ENCODE data around the gene ACSM6.
A peak's percentile ranks its signal among the peaks of the same experiment; 100 is the strongest.

Gene ACSM6

DNA sequence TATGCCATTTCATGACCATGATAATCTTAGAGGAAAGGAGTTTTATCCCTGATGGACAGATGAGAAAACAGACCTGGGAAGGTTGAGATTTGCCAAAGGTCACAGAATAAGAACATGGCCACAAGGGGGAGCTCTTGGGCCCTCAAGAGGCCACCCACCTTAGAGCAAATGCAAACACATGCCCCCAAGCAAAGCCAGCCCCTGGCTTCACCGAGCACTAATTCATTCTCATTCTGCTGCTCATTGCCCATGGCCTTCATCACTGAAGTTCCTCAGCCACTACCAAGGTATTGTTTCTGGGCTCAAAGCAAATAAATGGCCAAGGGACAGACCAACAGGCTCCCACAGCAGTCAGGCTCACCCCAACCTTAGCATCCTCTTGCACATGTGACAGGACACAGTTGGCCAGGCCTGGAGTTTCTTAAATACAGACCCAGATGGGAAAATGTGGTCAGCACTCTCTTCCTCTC lies 52.6 kb downstream of the ACSM6 start:
- DNase-seq (ENCODE audit: low spot score), result peak; percentile 46

DNA sequence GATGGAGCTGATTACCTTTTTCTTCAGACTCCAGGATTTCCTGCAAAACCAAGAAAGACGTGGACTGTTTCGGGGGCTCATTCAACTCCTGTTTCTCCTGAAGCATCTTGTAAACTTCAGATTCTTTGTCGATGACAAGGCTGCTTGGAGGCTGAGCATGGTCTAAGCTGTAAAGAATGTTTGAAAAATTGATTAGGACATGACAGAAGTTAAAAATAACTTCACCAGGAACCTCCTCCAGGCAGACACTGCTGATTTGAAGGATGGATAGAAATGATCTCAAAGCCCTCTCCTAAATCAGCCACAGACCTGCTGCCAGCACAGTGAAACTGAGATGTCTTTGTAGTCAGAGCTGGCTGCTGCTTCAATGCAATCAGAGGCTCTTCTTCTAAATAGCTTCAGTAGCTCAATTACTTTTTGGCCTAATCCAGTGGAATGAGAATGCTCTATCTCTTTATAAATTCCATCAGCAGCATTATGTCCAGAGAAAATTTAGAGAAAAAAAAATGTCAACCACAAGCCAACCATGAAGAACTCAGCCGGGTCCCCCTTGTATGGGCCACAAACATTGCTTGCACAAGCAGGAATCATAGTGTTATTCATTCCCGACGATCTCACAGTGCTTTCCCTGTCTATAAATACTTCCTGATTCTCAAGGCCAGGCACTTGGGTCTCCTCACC lies 53.3 kb downstream of the ACSM6 start:
- peak; percentile 28 for DNase-seq (ENCODE audit: low spot score)

DNA sequence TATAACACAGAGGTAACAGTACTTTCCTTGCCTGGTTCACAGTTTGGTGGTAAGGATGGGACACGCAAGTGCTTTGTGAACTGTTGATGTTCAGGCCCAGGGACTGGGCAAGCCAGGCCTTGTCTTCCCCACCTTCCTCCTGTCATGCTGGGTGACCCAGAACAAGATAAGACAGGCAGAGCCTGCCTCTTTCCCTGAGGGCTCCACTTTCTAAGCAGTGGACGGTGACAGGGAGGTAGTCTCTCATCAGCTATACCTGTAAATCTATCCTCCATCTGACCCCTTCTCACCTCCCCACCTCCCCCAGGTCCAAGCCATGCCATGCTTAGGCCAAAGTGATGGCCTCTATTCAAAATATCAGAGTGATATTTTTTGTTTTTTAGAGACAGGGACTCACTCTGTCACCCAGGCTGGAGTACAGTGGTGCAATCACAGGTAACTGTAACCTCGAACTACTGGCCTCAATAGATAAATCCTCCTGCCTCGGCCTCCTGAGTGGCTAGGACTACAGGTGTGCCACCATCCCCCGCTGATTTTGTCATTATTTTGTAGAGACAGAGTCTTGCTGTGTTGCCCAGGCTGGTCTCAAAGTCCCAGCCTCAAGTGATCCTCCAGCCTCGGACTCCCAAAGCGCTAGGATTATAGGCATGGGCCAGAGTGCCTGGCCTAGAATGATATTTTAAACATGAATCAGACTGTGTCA lies 54.0 kb downstream of the ACSM6 start:
- no peak for DNase-seq (ENCODE audit: low spot score)

DNA sequence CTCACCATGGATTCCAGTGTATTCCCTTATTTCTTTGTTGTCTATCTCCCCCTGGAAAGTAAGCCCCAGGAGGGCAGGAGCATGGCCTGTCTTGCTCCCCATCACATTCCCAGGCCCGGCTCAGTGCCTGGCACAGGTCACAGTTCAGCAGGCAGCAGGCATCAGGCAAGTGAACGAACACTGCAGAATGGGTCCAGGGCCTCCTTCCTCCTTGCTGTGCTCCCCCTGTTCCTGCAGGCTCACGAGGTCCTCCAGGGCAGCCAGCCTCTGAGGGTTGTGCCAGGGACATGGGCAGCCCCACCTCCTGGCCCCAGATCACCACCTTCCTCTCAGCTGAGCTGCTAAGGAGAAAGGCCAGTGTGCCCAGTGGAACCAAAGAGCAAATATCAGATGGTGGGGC lies 55.0 kb downstream of the ACSM6 start:
- no peak for DNase-seq (ENCODE audit: low spot score)

DNA sequence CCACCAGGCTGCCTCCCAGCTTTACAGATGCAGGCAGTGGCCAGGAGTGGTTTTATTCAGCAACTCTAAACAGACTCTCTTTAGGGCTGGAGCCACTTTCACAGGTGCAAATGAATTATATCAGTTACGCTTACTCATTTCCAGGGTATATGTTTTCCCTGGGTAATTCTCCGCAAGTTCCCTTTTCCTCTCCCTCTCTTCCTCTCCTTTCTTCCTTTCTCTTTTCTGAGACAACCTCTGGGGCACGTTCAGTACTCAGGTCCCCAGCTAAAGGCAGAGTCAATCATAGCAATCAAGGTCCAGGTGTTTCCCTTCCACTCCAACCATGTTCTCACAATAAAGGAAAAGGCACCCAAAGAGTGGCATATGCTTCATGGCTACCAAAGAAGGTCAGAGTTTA lies 55.4 kb downstream of the ACSM6 start:
- no peak for DNase-seq (ENCODE audit: low spot score)

DNA sequence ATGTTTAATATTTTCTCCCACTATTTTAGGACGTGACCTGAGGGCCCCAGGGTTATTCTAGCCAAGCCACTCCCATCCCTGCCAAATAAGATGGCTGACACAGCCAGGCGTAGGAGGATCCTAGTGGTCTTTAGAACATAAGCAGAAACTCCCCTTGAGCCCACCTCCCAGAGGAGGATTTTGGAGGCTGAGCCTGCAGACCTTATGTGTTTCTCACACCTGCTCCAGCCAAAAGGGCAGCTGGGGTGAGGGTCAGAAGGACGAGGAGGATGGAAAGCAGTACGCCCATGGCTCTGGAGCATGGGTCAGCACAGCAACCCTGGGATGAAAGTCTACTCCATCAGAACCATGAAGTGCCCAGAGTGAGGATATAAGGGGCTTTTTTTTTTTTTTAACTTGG lies 56.8 kb downstream of the ACSM6 start:
- DNase-seq (ENCODE audit: low spot score), result no peak

DNA sequence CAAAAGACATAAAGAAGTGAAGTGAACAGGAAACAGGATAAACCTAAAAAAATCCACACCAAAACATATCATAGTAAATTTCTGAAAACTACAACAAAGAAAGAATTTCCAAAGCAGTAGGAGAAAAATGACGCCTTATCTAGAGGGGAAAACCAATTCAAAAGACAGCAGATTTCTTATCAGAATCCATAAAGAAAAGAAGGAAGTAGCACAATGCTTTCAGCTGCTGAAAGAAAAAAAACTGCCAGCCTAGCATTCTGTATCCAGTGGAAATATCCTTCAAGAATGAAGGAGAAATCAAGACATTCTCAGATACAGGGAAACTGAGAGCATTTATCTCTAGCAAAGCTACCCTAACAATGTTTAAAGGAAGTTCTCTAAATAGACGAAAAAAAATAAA lies 59.0 kb downstream of the ACSM6 start:
- DNase-seq (ENCODE audit: low spot score), result no peak

DNA sequence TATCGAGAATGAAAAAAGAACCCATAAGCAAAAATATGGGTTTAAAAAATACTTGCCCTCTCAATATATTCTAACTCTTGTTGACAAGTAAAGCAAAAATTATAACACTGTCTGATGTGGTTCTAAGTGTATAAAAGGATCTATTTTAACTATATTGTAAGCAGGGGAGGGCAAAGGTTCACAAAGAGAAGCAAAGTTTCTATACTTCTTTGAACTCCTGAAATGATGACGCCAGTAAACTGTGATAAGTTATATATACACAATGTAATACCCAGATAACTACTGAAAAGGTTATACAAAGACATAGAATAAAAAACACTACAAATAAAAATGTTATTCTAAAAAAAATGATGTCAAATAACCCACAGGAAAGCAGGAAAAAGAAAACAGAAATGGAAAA lies 59.6 kb downstream of the ACSM6 start:
- no peak for DNase-seq (ENCODE audit: low spot score)

DNA sequence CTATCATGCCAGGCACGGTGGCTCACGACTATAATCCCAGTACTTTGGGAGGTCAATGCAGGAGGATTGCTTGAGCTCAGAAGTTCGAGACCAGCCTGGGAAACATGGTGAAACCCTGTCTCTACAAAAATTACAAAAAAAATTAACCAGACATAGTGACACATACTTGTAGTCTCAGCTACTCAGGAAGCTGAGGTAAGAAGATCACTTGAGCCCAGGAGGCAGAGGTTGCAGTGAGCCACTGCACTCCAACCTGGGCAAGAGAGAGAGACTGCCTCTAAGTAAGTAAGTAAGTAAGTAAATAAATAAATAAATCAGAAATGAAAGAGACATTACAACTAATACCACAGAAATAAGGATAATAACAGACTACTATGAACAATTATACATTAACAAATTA lies 60.6 kb downstream of the ACSM6 start:
- no peak for DNase-seq (ENCODE audit: low spot score)

DNA sequence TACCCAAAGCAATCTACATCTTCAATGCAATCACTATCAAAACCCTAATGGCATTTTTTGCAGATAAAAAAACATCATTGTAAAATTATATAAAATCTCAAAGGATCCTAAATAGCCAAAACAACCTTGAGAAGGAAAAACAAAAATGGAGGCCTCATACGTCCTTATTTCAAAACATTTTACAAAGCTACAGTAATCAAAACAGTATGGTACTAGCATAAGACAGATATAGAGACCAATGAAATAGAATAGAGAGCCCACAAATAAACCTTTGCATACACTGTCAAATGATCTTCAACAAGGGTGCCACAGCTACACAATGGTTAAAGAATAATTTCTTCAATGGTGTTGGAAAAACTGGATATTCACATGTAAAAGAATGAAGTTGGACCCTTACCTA lies 62.2 kb downstream of the ACSM6 start:
- DNase-seq (ENCODE audit: low spot score), result no peak

DNA sequence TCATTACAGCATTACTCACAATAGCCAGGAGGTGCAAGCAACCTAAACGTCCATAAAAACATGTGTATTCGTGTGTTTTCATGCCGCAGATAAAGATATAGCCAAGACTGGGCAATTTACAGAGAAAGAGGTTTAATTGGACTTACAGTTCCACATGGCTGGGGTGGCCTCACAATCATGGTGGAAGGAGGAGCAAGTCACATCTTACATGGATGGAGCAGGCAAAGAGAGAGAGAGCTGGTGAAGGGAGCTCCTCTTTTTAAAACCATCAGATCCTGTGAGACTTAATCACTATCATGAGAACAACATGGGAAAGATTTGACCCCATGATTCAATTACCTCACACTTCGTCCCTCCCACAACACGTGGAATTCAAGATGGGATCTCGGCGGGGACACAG lies 63.8 kb downstream of the ACSM6 start:
- DNase-seq (ENCODE audit: low spot score), result no peak

DNA sequence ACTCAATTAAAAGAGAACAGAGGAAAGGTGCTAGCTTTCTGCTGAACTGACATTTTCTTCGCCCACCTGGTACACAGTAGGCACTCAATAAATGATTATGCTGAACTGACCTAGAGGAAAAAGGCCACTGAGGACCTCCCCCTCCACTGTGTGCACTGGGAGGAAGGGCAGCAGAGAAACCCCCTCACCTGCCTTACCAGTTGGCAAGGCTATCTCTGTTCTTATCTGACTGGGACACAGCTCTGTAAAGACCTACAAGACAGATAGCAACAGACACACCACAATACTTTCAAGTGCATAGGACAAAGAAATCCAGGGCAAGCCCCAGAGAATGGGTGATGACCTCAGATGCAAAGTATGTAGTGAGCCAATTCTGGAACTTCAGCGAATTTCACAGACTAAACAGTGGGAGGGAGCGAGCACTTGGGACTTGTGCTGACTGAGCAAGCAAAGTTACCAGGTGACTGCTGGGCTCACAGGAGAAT lies 66.4 kb downstream of the ACSM6 start:
- no peak for DNase-seq (ENCODE audit: low spot score)

DNA sequence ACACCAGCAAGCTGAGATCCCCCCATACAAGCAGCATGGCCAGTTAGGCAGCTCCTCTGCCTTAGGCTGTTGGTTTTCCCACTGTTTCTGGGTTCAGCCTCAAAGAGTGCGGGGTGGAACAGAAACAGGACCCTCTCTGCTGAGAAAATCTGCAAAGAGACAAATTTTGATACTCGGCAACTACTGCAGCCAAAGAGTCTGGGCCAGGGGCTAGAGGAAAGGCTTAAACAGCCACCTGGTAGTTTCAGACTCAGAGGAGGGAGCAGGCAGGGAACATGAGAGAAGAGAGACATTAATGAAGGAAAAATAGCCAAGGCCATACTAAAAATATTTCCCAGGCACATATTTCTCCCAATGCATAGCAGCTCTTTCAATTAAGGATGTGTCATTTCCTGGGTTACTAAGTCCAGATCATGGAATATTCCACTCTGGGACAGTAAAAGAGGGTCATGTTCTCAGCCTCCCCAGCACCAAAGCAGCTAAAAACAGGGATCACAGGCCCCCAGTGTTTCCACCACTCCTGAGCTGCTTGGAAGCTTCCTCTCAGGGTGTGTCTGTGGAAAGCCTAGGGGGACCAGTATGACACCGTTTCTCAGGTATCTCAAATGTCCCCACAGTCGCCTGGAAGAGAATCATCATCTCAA lies 67.0 kb downstream of the ACSM6 start:
- DNase-seq (ENCODE audit: low spot score), result no peak

DNA sequence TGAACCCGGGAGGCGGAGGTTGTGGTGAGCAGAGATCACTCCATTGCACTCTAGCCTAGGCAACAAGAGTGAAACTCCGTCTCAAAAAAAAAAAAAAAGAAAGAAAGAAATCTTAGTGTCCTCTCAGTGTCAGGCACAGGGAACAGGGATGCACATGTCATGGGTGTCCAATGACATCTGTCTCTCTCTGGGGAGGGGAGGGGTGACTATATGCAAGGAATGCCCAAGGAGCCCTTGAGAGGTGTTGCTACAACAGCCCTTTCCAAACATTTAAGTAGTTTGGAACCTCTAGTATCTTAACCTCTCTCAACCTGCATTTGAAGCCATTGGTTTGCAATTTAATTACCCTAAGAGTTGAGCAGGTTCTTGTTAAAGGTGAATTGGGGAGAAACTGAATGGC lies 67.9 kb downstream of the ACSM6 start:
- DNase-seq (ENCODE audit: low spot score), result no peak

DNA sequence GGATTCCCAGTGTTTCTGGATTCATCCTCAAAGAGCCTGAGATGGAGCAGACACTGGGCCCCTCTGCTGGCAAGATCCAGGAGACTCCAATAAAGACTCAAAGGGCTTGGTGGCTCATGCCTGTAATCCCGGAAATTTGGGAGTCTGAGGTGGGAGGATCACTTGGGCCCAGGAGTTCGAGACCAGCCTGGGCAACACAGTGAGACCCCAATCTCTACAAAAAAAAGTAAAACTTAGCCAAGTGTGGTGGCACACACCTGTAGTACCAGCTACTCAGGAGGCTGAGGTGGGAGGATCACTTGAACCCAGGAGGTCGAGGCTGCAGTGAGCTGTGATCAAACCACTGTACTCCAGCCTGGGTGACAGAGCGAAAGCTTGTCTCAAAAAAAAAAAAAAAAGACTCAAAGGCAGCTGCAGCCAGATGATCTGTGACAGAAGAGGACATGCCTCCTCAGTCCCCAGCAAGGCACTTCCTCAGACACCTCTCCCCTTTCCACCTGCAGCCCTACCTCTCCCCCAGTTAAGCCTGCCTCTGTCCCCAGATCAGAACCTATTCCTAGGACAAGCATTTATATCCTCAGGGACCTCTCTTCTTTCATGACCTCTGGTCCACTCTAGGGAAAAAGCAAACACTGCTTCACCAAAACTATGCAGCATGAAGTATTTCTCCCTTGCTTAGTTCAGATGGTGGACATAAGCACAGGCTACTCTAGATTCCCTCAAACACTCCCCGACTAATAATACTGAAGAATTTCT lies 68.9 kb downstream of the ACSM6 start:
- DNase-seq (ENCODE audit: low spot score), result no peak

DNA sequence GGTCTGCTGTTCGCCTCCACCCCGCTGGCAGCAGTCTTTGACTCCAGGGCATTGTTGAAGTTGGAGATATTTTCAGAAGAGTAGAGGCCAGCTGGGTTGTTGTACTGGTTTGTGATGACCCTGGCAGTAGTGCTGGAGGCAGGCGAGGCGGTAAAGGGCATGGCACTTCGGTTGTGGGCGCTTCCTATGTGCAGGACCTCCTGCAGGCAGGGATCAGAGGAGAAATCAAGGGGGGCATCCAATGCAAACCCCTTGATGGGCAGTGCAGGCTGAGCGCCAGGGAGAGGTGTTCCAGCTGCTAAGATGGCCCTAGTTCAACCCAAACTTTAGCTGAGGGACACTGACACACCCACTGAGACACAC lies 69.8 kb downstream of the ACSM6 start:
- DNase-seq (ENCODE audit: low spot score), result no peak

DNA sequence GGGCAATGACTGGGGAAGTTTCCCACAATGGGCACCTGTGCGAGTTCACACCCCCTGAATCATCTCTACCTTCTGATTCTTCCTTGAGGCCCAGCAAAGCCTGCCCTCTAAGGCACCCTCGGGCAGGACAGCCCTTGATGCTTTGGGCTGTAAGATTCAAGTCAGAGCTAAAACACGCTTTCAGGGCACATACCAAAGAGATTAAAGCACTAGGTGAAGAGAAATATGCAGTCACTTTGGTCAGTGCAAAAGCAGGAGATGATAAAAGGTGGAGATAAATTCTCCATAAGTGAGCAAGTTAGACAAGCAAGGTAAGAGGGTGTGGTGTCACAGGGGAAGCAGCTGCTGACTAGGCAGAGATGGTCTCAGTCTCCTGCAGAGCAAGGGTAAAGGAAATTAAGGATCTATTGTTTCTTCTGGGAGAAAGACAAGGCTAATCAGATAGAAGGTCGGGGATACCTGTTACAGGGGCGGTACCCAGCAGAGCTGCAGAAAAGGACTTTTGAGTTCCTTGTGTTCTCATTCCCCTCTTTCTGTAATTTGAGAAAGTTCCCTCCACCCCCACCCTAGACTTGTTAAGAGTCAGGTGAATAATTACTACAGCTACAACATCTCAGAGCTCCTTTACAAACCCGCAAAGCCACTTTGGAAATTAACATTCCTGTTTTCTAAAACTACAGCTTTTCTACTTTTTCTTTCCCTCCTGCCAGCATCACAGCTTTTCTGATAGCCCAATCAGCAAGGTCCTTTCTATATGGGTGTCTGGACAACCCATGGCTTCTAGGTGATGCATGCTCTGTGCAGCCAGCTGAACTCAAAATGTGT lies 70.4 kb downstream of the ACSM6 start:
- no peak for DNase-seq (ENCODE audit: low spot score)

DNA sequence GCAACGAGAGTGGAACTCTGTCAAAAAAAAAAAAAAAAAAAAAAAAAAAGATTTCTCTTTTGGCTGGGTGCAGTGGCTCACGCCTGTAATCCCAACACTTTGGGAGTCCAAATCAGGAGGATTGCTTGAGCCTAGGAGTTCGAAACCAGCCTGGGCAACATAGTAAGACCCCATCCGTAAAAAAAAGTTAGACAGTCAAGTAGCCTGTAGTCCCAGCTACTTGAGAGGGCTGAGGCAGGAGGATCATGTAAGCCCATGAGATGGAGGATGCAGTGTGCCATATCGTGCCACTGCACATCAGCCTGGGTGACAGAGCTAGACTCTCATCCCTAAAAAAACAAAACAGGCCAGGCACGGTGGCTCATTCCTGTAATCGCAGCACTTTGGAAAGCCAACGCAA lies 71.5 kb downstream of the ACSM6 start:
- no peak for DNase-seq (ENCODE audit: low spot score)

DNA sequence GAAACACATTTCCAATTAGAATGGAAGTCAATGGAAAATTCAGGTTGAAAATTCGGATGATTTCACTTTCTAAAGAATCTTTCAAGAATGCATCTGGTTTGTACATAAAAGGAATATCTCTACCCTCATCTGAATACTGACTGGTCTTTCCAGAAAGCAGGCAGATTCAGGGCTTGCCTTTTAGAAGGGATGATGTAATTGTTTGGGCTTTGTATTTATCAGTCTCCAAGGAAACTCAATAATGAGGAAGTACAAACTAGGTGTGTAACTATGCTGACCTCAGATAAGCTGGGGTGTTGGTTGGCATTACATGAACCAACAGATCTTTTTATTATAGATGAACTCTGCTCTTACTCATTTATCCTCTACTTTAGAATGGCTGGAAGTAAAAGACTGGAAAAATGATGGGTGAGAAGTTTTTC lies 72.6 kb downstream of the ACSM6 start:
- no peak for DNase-seq (ENCODE audit: low spot score)

DNA sequence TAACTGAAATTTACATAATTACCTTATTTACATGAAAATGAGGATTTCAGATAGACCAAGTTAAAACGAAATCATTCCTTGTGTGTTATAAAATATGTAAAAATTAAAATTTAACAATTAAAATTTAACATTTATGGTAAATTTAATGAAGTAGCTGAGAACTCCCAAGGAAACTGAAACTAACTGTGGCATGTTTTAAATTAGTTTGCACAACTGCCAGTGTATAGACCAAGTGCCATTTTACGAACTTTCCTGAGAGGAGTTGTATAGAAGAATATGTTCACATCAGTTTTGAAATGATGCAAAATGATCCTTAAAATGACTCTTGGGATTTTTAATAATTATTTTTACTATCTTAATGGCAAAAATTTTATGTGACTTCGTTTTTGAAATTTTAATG lies 73.2 kb downstream of the ACSM6 start:
- no peak for DNase-seq (ENCODE audit: low spot score)

DNA sequence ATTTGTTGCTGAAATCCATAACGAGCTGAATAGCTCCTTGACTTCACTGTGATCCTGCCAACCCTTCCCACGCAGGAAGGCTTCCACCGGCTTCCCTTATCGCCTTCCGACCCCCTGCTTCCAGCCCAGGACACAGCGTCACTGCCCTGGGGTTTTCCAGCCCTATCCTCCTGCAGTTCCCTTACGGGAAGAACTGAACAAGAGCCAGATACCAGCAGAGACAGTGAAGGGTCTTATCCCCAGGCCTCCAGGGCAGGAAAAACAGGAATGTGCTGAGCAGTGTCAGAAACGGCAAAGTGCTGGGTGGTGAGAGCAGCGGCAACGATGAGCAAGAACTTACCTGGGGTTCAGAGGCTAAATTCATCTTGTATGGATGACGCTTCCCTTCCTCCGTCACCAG lies 74.4 kb downstream of the ACSM6 start:
- no peak for DNase-seq (ENCODE audit: low spot score)

Measured in pons (tissue), 1 donor.